Heart right ventricle (tissue), 16 donors: ENCODE measurements around the gene CDK14. TPM values are rescaled to one million over a fixed set of nuclear protein-coding genes. Genes with fewer than 3 reads are reported as not detected.

Source experiments
- ATAC-seq, 8 donors: fragments of 200-7000 bp; cut with Tn5 transposase; one replicate each; pipeline ENCODE4 v1.9.1; 2020; ENCODE audit warnings: mild to moderate bottlenecking in 8 of 8, moderate library complexity in 8 of 8, moderate number of reproducible peaks in 1 of 8
- DNase-seq, 2 donors: peaks; one replicate each; pipeline ENCODE4 v3.0.0-alpha.2; 2020
- H3K27ac ChIP-seq, 10 donors: fragments of 200-600 bp; sonication (generic) in 2 of 10; one replicate each; pipeline versions ENCODE4 v1.5.0 to v1.8.0; 2020 to 2022; ENCODE audit warnings: mild to moderate bottlenecking in 3 of 10
- H3K27me3 ChIP-seq, 7 donors: fragments of 200-600 bp; one replicate each; pipeline ENCODE4 v1.8.0; 2021 to 2022; ENCODE audit warnings: mild to moderate bottlenecking in 2 of 7
- H3K36me3 ChIP-seq, 9 donors: fragments of 200-600 bp; sonication (generic) in 1 of 9; one replicate each; pipeline versions ENCODE4 v1.5.0 to v1.8.0; 2020 to 2022; ENCODE audit warnings: mild to moderate bottlenecking in 2 of 9
- H3K4me1 ChIP-seq, 9 donors: fragments of 200-600 bp; sonication (generic) in 1 of 9; one replicate each; pipeline versions ENCODE4 v1.5.0 to v1.8.0; 2020 to 2022; ENCODE audit warnings: mild to moderate bottlenecking in 4 of 9
- H3K4me3 ChIP-seq, 10 donors: fragments of 200-600 bp; sonication (generic) in 2 of 10; one replicate each; pipeline versions ENCODE4 v1.5.0 to v1.8.0; 2020 to 2022; ENCODE audit warnings: mild to moderate bottlenecking in 7 of 10, moderate library complexity in 2 of 10
- H3K9me3 ChIP-seq, 11 donors: fragments of 200-600 bp in 10 of 11; sonication (generic) in 2 of 11; one replicate each; pipeline versions ENCODE4 v1.5.0 to v1.8.0; 2013 to 2022; ENCODE audit warnings: mild to moderate bottlenecking in 2 of 11, control low read depth in 1 of 11, moderate library complexity in 1 of 11
- CTCF ChIP-seq, 9 donors: fragments of 200-600 bp; sonication (generic) in 2 of 9; IDR thresholded peaks; one replicate each; pipeline versions ENCODE4 v1.5.0 to v1.8.0; 2021 to 2022; ENCODE audit warnings: antibody characterized with exemption in 9 of 9, mild to moderate bottlenecking in 5 of 9, moderate library complexity in 1 of 9
- WGBS, 2 donors: extraction: QIAGEN DNeasy Blood & Tissue Kit; methylation state at CpG; one replicate each; pipeline ENCODE4 v1.1.7; 2013; ENCODE audit warnings: inconsistent platforms in 1 of 2; 5-methylcytosine and 5-hydroxymethylcytosine counted together
- intact Hi-C, 10 donors: fragments of 100-400 bp; cut with DNase I; formaldehyde crosslinking; loops; one replicate each; pipeline versions ENCODE4 v1.11.1 to v1.14.2; 2022
- polyA plus RNA-seq, 2 donors: library from polyadenylated mRNA; stranded (reverse); fragments of 200-250 nt; gene quantifications; one replicate each; pipeline ENCODE4 v1.2.3, GENCODE V29; 2013
- total RNA-seq, 10 donors: library from RNA; stranded (reverse); fragmentation: NEBNext Ultra II Directional in 3 of 10; extraction: Animal tissue kit (Norgen Biotek cat#: 25700) in 3 of 10; gene quantifications; one replicate each; pipeline versions ENCODE4 v1.2.1 to v1.2.4, GENCODE V29; 2021 to 2023
- donor health status: Arrhythmogenic right ventricular cardiomyopathy.
- donor health status: ischemic (EF 13 %, LVEDD 7.1; RV severe dilation, severe dysfunction).
- donor health status: healthy with polysubstance abuse.
- donor health status: DM: no; HTN: yes; CAD: no.
- donor health status: DM: no; HTN: no; CAD: no.
- donor health status: ischemic (EF 25% LVEDD 6.9; RV normal size, moderate dysfunction).
- donor health status: ischemic (EF 25% LVEDD 5.7; RV mildly dilated, moderate dysfunction).
- donor health status: healthy.
- donor health status: DM: yes; HTN: yes; CAD: no.
- donor health status: Ischemic cardiomyopathy.
- donor health status: ischemic (EF 35%, LVEDD 5.7; RV mildly dilated, moderate dysfunction).
- donor health status: nonischemic (EF 11% LVEDD 7.7; RV severe dilation, severe dysfunction).
- donor health status: DM: yes; HTN: yes; CAD: no.
- donor health status: PGD.
- donor health status: ischemic (EF 29% LVEDD 5.4; RV normal size, mild dysfunction).
- donor health status: nonischemic (EF 23%, LVEDD 6.1; RV moderate dilation, normal function).

CDK14 gene
- total and polyA plus RNA-seq, 12 donors, result 3.9 to 36.5 (median 21.4) TPM

- Histone ChIP-seq H3K27ac (no peak overlapping the region), H3K27me3 (peaks cover 0 to 12% (median 0%) of the 10 kb centered on the region in 7 donors), H3K4me3 (no peak overlapping the region), H3K4me1 (peaks cover 0 to 17% (median 0%) of the 10 kb centered on the region in 9 donors), H3K36me3 (no peaks in the 10 kb centered on the region), H3K9me3 (no peaks in the 10 kb centered on the region)
- WGBS, 2 donors, result 91 to 96% methylated on average over 6 of the region's 6 CpGs
- TF ChIP-seq CTCF (IDR thresholded peaks at IDR 0.05), result no peak
- ATAC-seq, result no peak
- intact Hi-C loops, result no loop called here
- no peak for DNase-seq
Observed at GRCh38 chr7:91235211-91235832, 639.2 kb downstream of the CDK14 start.

GRCh38 chr7:91239171-91239604, 643.1 kb downstream of the CDK14 start:
- intact Hi-C loops, result no loop called here
- peak in 5 of 8 donors; percentile 25 to 67 (median 42) for ATAC-seq

GRCh38 chr7:91239772-91240171, 643.7 kb downstream of the CDK14 start:
- no peaks in the 10 kb centered on the region for H3K36me3 ChIP-seq
- H3K27me3 ChIP-seq, result no peaks in the 10 kb centered on the region
- peaks cover 0 to 24% (median 0%) of the 10 kb centered on the region in 9 donors for H3K4me1 ChIP-seq
- H3K4me3 ChIP-seq, result no peak overlapping the region
- intact Hi-C loops, result no loop called here
- ATAC-seq, result no peak
- no peak overlapping the region for H3K27ac ChIP-seq
- no peak for DNase-seq
- TF ChIP-seq CTCF (IDR thresholded peaks at IDR 0.05), result no peak
- H3K9me3 ChIP-seq, result no peaks in the 10 kb centered on the region
- WGBS, 2 donors, result 84 to 91% methylated on average over 1 of the region's 1 CpG

More at GRCh38 chr7:91239171-91239604, 643.1 kb downstream of the CDK14 start:
- TF ChIP-seq CTCF (IDR thresholded peaks at IDR 0.05), result no peak
- no peak for DNase-seq
- H3K27ac ChIP-seq, result peak overlapping the region in 1 of 10 donors; percentile 24
- H3K27me3 ChIP-seq, result no peaks in the 10 kb centered on the region
- no peak overlapping the region for H3K4me3 ChIP-seq
- H3K4me1 ChIP-seq, result peaks cover 0 to 24% (median 0%) of the 10 kb centered on the region in 9 donors
- H3K9me3 ChIP-seq, result no peaks in the 10 kb centered on the region
- H3K36me3 ChIP-seq, result no peaks in the 10 kb centered on the region
- WGBS, 2 donors, result 54 to 55% methylated on average over 2 of the region's 2 CpGs

- no peaks in the 10 kb centered on the region for H3K9me3 ChIP-seq
- ATAC-seq (peak in 2 of 8 donors; percentile 42 to 57), DNase-seq (no peak)
- WGBS, 2 donors, result 56 to 63% methylated on average over 2 of the region's 2 CpGs
- H3K27me3 ChIP-seq, result no peaks in the 10 kb centered on the region
- peak overlapping the region in 1 of 10 donors; percentile 56 for H3K27ac ChIP-seq
- no peak overlapping the region for H3K4me3 ChIP-seq
- no peak for TF ChIP-seq CTCF (IDR thresholded peaks at IDR 0.05)
- no peaks in the 10 kb centered on the region for H3K36me3 ChIP-seq
- peaks cover 0 to 24% (median 0%) of the 10 kb centered on the region in 9 donors for H3K4me1 ChIP-seq
- intact Hi-C loops, result no loop called here
Observed at GRCh38 chr7:91240376-91240941, 644.3 kb downstream of the CDK14 start.
